ENCODE measurements around the gene FBXL14.
A peak's percentile ranks its signal among the peaks of the same experiment; 100 is the strongest.

Gene FBXL14

GRCh38 chr12:1546931-1547640 lies 47.3 kb downstream of the FBXL14 start:
- TF ChIP-seq CTCF (conservative IDR thresholded peaks at IDR 0.05), result no peak
- H3K27ac ChIP-seq, result no peak overlapping the region

GRCh38 chr12:1544996-1545700 lies 49.2 kb downstream of the FBXL14 start:
- no peak overlapping the region for H3K27ac ChIP-seq
- peak; percentile 76 for TF ChIP-seq CTCF (conservative IDR thresholded peaks at IDR 0.05)

GRCh38 chr12:1542599-1542998 lies 51.8 kb downstream of the FBXL14 start:
- no peak for TF ChIP-seq CTCF (conservative IDR thresholded peaks at IDR 0.05)

GRCh38 chr12:1540690-1541089 lies 53.7 kb downstream of the FBXL14 start:
- no peak overlapping the region for H3K27ac ChIP-seq
- no peak for TF ChIP-seq CTCF (conservative IDR thresholded peaks at IDR 0.05)

More at GRCh38 chr12:1542599-1542998, 51.8 kb downstream of the FBXL14 start:
- H3K27ac ChIP-seq, result no peak overlapping the region

- no peak for TF ChIP-seq CTCF (conservative IDR thresholded peaks at IDR 0.05)
- no peak overlapping the region for H3K27ac ChIP-seq
Observed at GRCh38 chr12:1539135-1539534, 55.2 kb downstream of the FBXL14 start.

GRCh38 chr12:1536817-1537216 lies 57.6 kb downstream of the FBXL14 start:
- no peak overlapping the region for H3K27ac ChIP-seq
- no peak for TF ChIP-seq CTCF (conservative IDR thresholded peaks at IDR 0.05)

GRCh38 chr12:1534748-1535147 lies 59.6 kb downstream of the FBXL14 start:
- H3K27ac ChIP-seq, result no peak overlapping the region
- no peak for TF ChIP-seq CTCF (conservative IDR thresholded peaks at IDR 0.05)
